Hepatic stellate cell (primary cell): ENCODE data around the gene ZBTB38.

ENCODE experiments used
- DNase-seq: peaks from one replicate; pipeline ENCODE4 v3.0.0; 2011; ENCODE audit warnings: low spot score

ZBTB38 gene

GRCh38 chr3:141386126-141386488 is 17.8 kb downstream of the ZBTB38 start:
- DNase-seq: no peak

GRCh38 chr3:141386611-141387111 is 18.4 kb downstream of the ZBTB38 start:
- DNase-seq: no peak

- no peak for DNase-seq
Observed at GRCh38 chr3:141387516-141387915, 19.2 kb downstream of the ZBTB38 start.

- no peak for DNase-seq
Observed at GRCh38 chr3:141388395-141388794, 20.1 kb downstream of the ZBTB38 start.

- no peak for DNase-seq
Observed at GRCh38 chr3:141388823-141389621, 20.7 kb downstream of the ZBTB38 start.

GRCh38 chr3:141389703-141390102 is 21.4 kb downstream of the ZBTB38 start:
- DNase-seq: no peak

GRCh38 chr3:141390747-141391146 is 22.4 kb downstream of the ZBTB38 start:
- DNase-seq: no peak

GRCh38 chr3:141391298-141391990 is 23.1 kb downstream of the ZBTB38 start:
- no peak for DNase-seq

GRCh38 chr3:141391991-141392316 is 23.6 kb downstream of the ZBTB38 start:
- DNase-seq: no peak

- DNase-seq: no peak
Observed at GRCh38 chr3:141392416-141392815, 24.1 kb downstream of the ZBTB38 start.

- DNase-seq: no peak
Observed at GRCh38 chr3:141392897-141393734, 24.8 kb downstream of the ZBTB38 start.

- DNase-seq: no peak
Observed at GRCh38 chr3:141393735-141394076, 25.4 kb downstream of the ZBTB38 start.

- DNase-seq: no peak
Observed at GRCh38 chr3:141394560-141394959, 26.3 kb downstream of the ZBTB38 start.

GRCh38 chr3:141395005-141395589 is 26.8 kb downstream of the ZBTB38 start:
- no peak for DNase-seq

- no peak for DNase-seq
Observed at GRCh38 chr3:141397996-141398395, 29.7 kb downstream of the ZBTB38 start.

GRCh38 chr3:141399200-141399599 is 30.9 kb downstream of the ZBTB38 start:
- DNase-seq: no peak

GRCh38 chr3:141400073-141400971 is 32.0 kb downstream of the ZBTB38 start:
- DNase-seq: no peak

GRCh38 chr3:141401095-141401494 is 32.8 kb downstream of the ZBTB38 start:
- no peak for DNase-seq

GRCh38 chr3:141401573-141402475 is 33.5 kb downstream of the ZBTB38 start:
- DNase-seq: no peak

GRCh38 chr3:141402476-141403171 is 34.3 kb downstream of the ZBTB38 start:
- peak; percentile 52 for DNase-seq
